Activated B cell treated with CpG ODN at 0.5 μM for 24 hours (primary cell): ENCODE data around the gene SH2D3A. TPM values are rescaled to one million over a fixed set of nuclear protein-coding genes. Genes with fewer than 3 reads are reported as not detected.

ENCODE experiments used
- ATAC-seq: fragments of 200-7000 bp; cut with Tn5 transposase; one replicate; pipeline ENCODE4 v1.10.0; 2021; ENCODE audit warnings: low read depth, mild to moderate bottlenecking, moderate library complexity
- CTCF ChIA-PET: fragments of 350-600 bp; sonication (Branson Sonifier 250); formaldehyde crosslinking; loops from one replicate; lab custom pipeline; 2021; ENCODE audit warnings: antibody characterized with exemption; lab: Charles Lee
- POLR2A ChIA-PET: fragments of 350-600 bp; sonication (Branson Sonifier 250); formaldehyde crosslinking; loops from one replicate; lab custom pipeline; 2021; ENCODE audit warnings: antibody characterized with exemption; lab: Charles Lee
- DNase-seq: peaks from one replicate; pipeline ENCODE4 v3.0.0; 2022
- H3K27ac Mint-ChIP-seq: one replicate; pipeline ENCODE4 v1.8.0; 2020; ENCODE audit warnings: mixed read lengths
- H3K27me3 Mint-ChIP-seq: one replicate; pipeline ENCODE4 v1.8.0; 2021; ENCODE audit warnings: mixed read lengths
- H3K36me3 Mint-ChIP-seq: one replicate; pipeline ENCODE4 v1.8.0; 2021; ENCODE audit warnings: low read depth, mixed read lengths
- H3K4me1 Mint-ChIP-seq: one replicate; pipeline ENCODE4 v1.8.0; 2021; ENCODE audit warnings: mixed read lengths
- H3K4me3 Mint-ChIP-seq: one replicate; pipeline ENCODE4 v1.8.0; 2020; ENCODE audit warnings: mild to moderate bottlenecking, mixed read lengths
- H3K9me3 Mint-ChIP-seq: one replicate; pipeline ENCODE4 v1.8.0; 2020; ENCODE audit warnings: mixed read lengths
- CTCF ChIP-seq: fragments of 200-600 bp; IDR thresholded peaks from one replicate; pipeline ENCODE4 v1.8.0; 2022; ENCODE audit warnings: antibody characterized with exemption, mild to moderate bottlenecking
- intact Hi-C: fragments of 100-400 bp; cut with micrococcal nuclease; formaldehyde crosslinking; loops from one replicate; pipeline ENCODE4 v1.15.1; 2024
- total RNA-seq: library from RNA; stranded (reverse); gene quantifications from 2 replicates; pipeline ENCODE4 v1.2.3, GENCODE V29; 2022

The SH2D3A gene
- total RNA-seq, 1 donor from 2014 or later, result 22.6 TPM

- TF ChIP-seq CTCF, result no peak
- Mint-ChIP-seq H3K27ac (no peak overlapping the region), H3K36me3 (no peaks in the 10 kb centered on the region), H3K4me3 (no peak overlapping the region), H3K9me3 (no peaks in the 10 kb centered on the region), H3K4me1 (peaks cover 8% of the 10 kb centered on the region), H3K27me3 (peaks cover 33% of the 10 kb centered on the region)
- no peak for DNase-seq
- POLR2A ChIA-PET, result no interaction called here
- CTCF ChIA-PET, result no interaction called here
- ATAC-seq, result no peak
- intact Hi-C loops, result no loop called here
Measured at GRCh38 chr19:6708346-6708745, 58.9 kb downstream of the SH2D3A start.

GRCh38 chr19:6707658-6708018 is 59.6 kb downstream of the SH2D3A start:
- H3K4me3 Mint-ChIP-seq, result no peak overlapping the region
- H3K27me3 Mint-ChIP-seq, result peaks cover 33% of the 10 kb centered on the region
- H3K36me3 Mint-ChIP-seq, result no peaks in the 10 kb centered on the region
- H3K9me3 Mint-ChIP-seq, result no peaks in the 10 kb centered on the region
- no peak for TF ChIP-seq CTCF
- H3K27ac Mint-ChIP-seq, result no peak overlapping the region
- POLR2A ChIA-PET, result no interaction called here
- H3K4me1 Mint-ChIP-seq, result peaks cover 8% of the 10 kb centered on the region
- no peak for DNase-seq
- ATAC-seq, result no peak
- intact Hi-C loops, result no loop called here
- CTCF ChIA-PET, result no interaction called here

GRCh38 chr19:6707011-6707657 is 60.1 kb downstream of the SH2D3A start:
- no peak for TF ChIP-seq CTCF
- H3K36me3 Mint-ChIP-seq, result no peaks in the 10 kb centered on the region
- H3K27ac Mint-ChIP-seq, result no peak overlapping the region
- no peak for DNase-seq
- ATAC-seq, result no peak
- H3K27me3 Mint-ChIP-seq, result peaks cover 33% of the 10 kb centered on the region
- H3K4me1 Mint-ChIP-seq, result peaks cover 8% of the 10 kb centered on the region
- intact Hi-C loops, result no loop called here
- H3K9me3 Mint-ChIP-seq, result no peaks in the 10 kb centered on the region
- CTCF ChIA-PET, result no interaction called here
- POLR2A ChIA-PET, result no interaction called here
- H3K4me3 Mint-ChIP-seq, result no peak overlapping the region

GRCh38 chr19:6706633-6706958 is 60.6 kb downstream of the SH2D3A start:
- CTCF ChIA-PET, result no interaction called here
- Mint-ChIP-seq H3K9me3 (no peaks in the 10 kb centered on the region), H3K4me3 (no peak overlapping the region), H3K27me3 (peaks cover 32% of the 10 kb centered on the region), H3K27ac (no peak overlapping the region), H3K4me1 (peaks cover 8% of the 10 kb centered on the region), H3K36me3 (no peaks in the 10 kb centered on the region)
- ATAC-seq, result no peak
- TF ChIP-seq CTCF, result no peak
- POLR2A ChIA-PET, result no interaction called here
- no peak for DNase-seq
- intact Hi-C loops, result no loop called here

- no peak overlapping the region for H3K27ac Mint-ChIP-seq
Measured at GRCh38 chr19:6705931-6706632, 61.2 kb downstream of the SH2D3A start.

More at GRCh38 chr19:6705931-6706632, 61.2 kb downstream of the SH2D3A start:
- DNase-seq (no peak), ATAC-seq (no peak)
- ChIA-PET POLR2A (no interaction called here), CTCF (no interaction called here)
- intact Hi-C loops, result no loop called here
- Mint-ChIP-seq H3K9me3 (no peaks in the 10 kb centered on the region), H3K27me3 (peaks cover 26% of the 10 kb centered on the region), H3K4me3 (no peak overlapping the region), H3K36me3 (no peaks in the 10 kb centered on the region), H3K4me1 (peaks cover 8% of the 10 kb centered on the region)
- no peak for TF ChIP-seq CTCF

Other genes starting within 250 kb of the SH2D3A start
- 6.0 and 7.1 TPM in 2 replicates for gene TNFSF9, start 236.4 kb downstream of the SH2D3A start, total RNA-seq
- gene CD70, start 176.3 kb downstream of the SH2D3A start, total RNA-seq, result 29.3 and 29.7 TPM in 2 replicates
- 0.64 and 0.73 TPM in 2 replicates for gene TNFSF14, start 97.3 kb downstream of the SH2D3A start, total RNA-seq
- 0.44 and 0.53 TPM in 2 replicates for gene C3, start 46.8 kb downstream of the SH2D3A start, total RNA-seq
- 53.5 and 55.6 TPM in 2 replicates for gene GPR108, start 29.9 kb downstream of the SH2D3A start, total RNA-seq
- 94.7 and 101 TPM in 2 replicates for gene TRIP10, start 27.8 kb downstream of the SH2D3A start, total RNA-seq
- 105 and 121 TPM in 2 replicates for gene VAV1, start 5.3 kb upstream of the SH2D3A start, total RNA-seq
- gene ADGRE1, start 120.1 kb upstream of the SH2D3A start, total RNA-seq, result 0.15 and 0.18 TPM in 2 replicates